ENCODE results near the gene GNB1L.

DNA sequence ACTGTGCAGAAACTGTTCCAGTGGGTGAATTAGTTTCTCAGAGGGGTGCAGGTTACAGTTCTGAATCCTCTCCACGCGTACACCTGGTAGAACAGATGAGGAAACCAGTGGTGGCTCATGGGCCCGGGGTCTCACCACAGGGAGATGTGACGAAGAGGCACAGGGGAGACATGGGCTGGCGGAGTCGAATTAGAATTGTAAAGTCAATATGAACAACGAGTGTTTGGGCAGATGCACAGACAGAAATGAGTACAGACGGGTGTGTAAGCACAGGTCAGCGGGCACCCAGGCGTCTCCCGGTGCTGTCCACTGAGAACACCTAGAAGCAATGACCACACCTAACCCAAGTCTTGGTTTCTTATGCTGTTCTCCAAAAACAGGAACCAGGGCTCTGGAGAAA, 41.8 kb downstream of the GNB1L start:
- TF ChIP-seq POLR2A (IDR thresholded peaks at IDR 0.05) (no peak), CTCF (IDR thresholded peaks at IDR 0.05) (no peak)

Measured in gastroesophageal sphincter (tissue), 3 donors.